CD14-positive monocyte (primary cell): ENCODE results near the gene CPLX4. TPM values are rescaled to one million over a fixed set of nuclear protein-coding genes. Genes with fewer than 3 reads are reported as not detected.

Source experiments
- DNase-seq, 3 donors: peaks; one replicate each; pipeline ENCODE4 v3.0.0-alpha.2; 2011 to 2022
- H2AFZ ChIP-seq: 2 replicates; pipeline ENCODE4 v1.6.0; 2012; ENCODE audit warnings: mild to moderate bottlenecking, low read depth, low read length, inconsistent platforms; ENCODE audit not compliant: insufficient read depth, poor library complexity, severe bottlenecking
- H3K27ac ChIP-seq, 2 donors: 1 replicate in 1 of 2; 2 replicates in 1 of 2; pipeline ENCODE4 v1.5.1; 2012 to 2013; ENCODE audit warnings: low read length in 2 of 2, control low read depth in 1 of 2, inconsistent platforms in 1 of 2, low read depth in 1 of 2, mild to moderate bottlenecking in 1 of 2
- H3K27me3 ChIP-seq, 2 donors: one replicate each; pipeline versions ENCODE4 v1.6.0 to v1.6.1; 2011 to 2013; ENCODE audit warnings: low read length in 2 of 2; ENCODE audit not compliant: control insufficient read depth in 2 of 2, insufficient read depth in 2 of 2
- H3K36me3 ChIP-seq, 2 donors: replicated peaks in 1 of 2; 1 replicate in 1 of 2; 2 replicates in 1 of 2; pipeline versions ENCODE4 v1.5.1 to v1.6.1; 2012 to 2013; ENCODE audit warnings: low read length in 2 of 2, control low read depth in 1 of 2, inconsistent platforms in 1 of 2, mild to moderate bottlenecking in 1 of 2; ENCODE audit not compliant: insufficient read depth in 2 of 2, control insufficient read depth in 1 of 2
- H3K4me1 ChIP-seq, 2 donors: 1 replicate in 1 of 2; 2 replicates in 1 of 2; pipeline versions ENCODE4 v1.5.1 to v1.6.1; 2012 to 2013; ENCODE audit warnings: low read length in 2 of 2, control low read depth in 1 of 2, inconsistent platforms in 1 of 2, mild to moderate bottlenecking in 1 of 2, moderate library complexity in 1 of 2; ENCODE audit not compliant: insufficient read depth in 2 of 2, control insufficient read depth in 1 of 2
- H3K4me2 ChIP-seq: replicated peaks from 2 replicates; pipeline ENCODE3; 2012; ENCODE audit warnings: low read length, moderate library complexity, mild to moderate bottlenecking; ENCODE audit not compliant: poor library complexity, severe bottlenecking; ENCODE audit errors: extremely low read depth
- H3K4me3 ChIP-seq, 3 experiments: fragments of 200-600 bp in 1 of 3; sonication (generic) in 1 of 3; replicated peaks in 1 of 3; 1 replicate in 2 of 3; 2 replicates in 1 of 3; pipeline ENCODE4 v1.5.1; 2011 to 2013; ENCODE audit warnings: low read length in 3 of 3, mild to moderate bottlenecking in 3 of 3, control low read depth in 2 of 3, low read depth in 2 of 3, inconsistent platforms in 1 of 3, moderate library complexity in 1 of 3
- H3K79me2 ChIP-seq: 2 replicates; pipeline ENCODE4 v1.6.0; 2012; ENCODE audit warnings: mild to moderate bottlenecking, control low read depth, inconsistent platforms, low read length, moderate library complexity; ENCODE audit not compliant: insufficient read depth
- H3K9ac ChIP-seq: 2 replicates; pipeline ENCODE4 v1.6.0; 2017; ENCODE audit warnings: low read length, mild to moderate bottlenecking; ENCODE audit not compliant: insufficient read depth, poor library complexity, severe bottlenecking
- H3K9me3 ChIP-seq, 2 donors: replicated peaks in 1 of 2; 1 replicate in 1 of 2; 2 replicates in 1 of 2; pipeline versions ENCODE4 v1.5.1 to v1.6.1; 2012 to 2013; ENCODE audit warnings: low read length in 2 of 2, control low read depth in 1 of 2; ENCODE audit not compliant: control insufficient read depth in 1 of 2, insufficient read depth in 1 of 2
- H4K20me1 ChIP-seq: 2 replicates; pipeline ENCODE4 v1.6.0; 2012; ENCODE audit warnings: mild to moderate bottlenecking, low read length, control low read depth, moderate library complexity; ENCODE audit not compliant: insufficient read depth
- H3K27ac Mint-ChIP-seq, 7 donors: one replicate each; pipeline ENCODE4 v1.8.0; 2020; ENCODE audit warnings: mild to moderate bottlenecking in 7 of 7, mixed read lengths in 7 of 7, moderate library complexity in 6 of 7, inconsistent platforms in 2 of 7
- H3K27me3 Mint-ChIP-seq, 3 donors: one replicate each; pipeline ENCODE4 v1.8.0; 2021 to 2022; ENCODE audit warnings: low read depth in 3 of 3, mild to moderate bottlenecking in 3 of 3, mixed read lengths in 3 of 3, moderate library complexity in 3 of 3, inconsistent platforms in 1 of 3
- H3K36me3 Mint-ChIP-seq, 2 donors: one replicate each; pipeline ENCODE4 v1.8.0; 2020; ENCODE audit warnings: mixed read lengths in 2 of 2, inconsistent platforms in 1 of 2, mild to moderate bottlenecking in 1 of 2
- H3K4me1 Mint-ChIP-seq: one replicate; pipeline ENCODE4 v1.8.0; 2020; ENCODE audit warnings: mild to moderate bottlenecking, mixed read lengths
- H3K4me3 Mint-ChIP-seq, 2 donors: one replicate each; pipeline ENCODE4 v1.8.0; 2020; ENCODE audit warnings: mild to moderate bottlenecking in 2 of 2, mixed read lengths in 2 of 2, moderate library complexity in 1 of 2
- H3K9me3 Mint-ChIP-seq, 7 donors: one replicate each; pipeline ENCODE4 v1.8.0; 2020 to 2022; ENCODE audit warnings: mixed read lengths in 7 of 7, mild to moderate bottlenecking in 6 of 7, moderate library complexity in 6 of 7, inconsistent platforms in 2 of 7
- CTCF ChIP-seq: fragments of 200-600 bp; IDR thresholded peaks from one replicate; pipeline ENCODE4 v1.8.0; 2022; ENCODE audit warnings: antibody characterized with exemption, mild to moderate bottlenecking
- WGBS: methylation state at CpG from one replicate; pipeline ENCODE4 v1.1.5; 2013; ENCODE audit warnings: missing lambda C conversion rate; ENCODE audit not compliant: insufficient coverage; 5-methylcytosine and 5-hydroxymethylcytosine counted together
- intact Hi-C, 2 donors: fragments of 100-400 bp; cut with micrococcal nuclease; formaldehyde crosslinking; loops; one replicate each; pipeline versions ENCODE4 v1.15.0 to v1.15.1; 2023
- polyA plus RNA-seq, 3 donors: library from polyadenylated mRNA; depleted of rRNA in 1 of 3; unstranded in 2 of 3; stranded (reverse) in 1 of 3; fragments of 300-500 nt in 2 of 3; fragments of >200 nt in 1 of 3; fragmentation: Illumina TruSeq in 2 of 3; gene quantifications; 1 replicate in 2 of 3; 2 replicates in 1 of 3; pipeline ENCODE4 v1.2.3, GENCODE V29; 2012 to 2021

The CPLX4 gene
- polyA plus RNA-seq, 3 donors, result not detected

DNA sequence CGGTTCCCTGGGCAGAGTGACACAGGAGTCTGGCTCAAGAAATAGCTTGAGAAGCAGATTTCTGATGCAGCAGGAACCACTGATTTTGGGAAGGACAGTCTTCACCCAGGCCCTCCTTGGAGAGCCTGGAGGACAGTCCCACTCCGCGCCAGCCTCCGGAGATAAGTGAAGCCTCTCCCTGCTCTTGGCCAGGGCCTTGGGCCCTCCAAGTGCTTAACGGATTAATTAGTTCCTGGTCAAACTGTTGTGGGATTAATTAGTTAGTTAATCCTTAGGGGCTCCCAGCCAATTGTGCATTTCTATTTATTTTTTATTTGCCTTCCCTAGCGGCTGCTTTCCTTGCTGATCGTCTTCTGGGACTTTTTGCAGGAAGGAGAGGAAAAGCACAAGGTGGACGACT lies 19.6 kb downstream of the CPLX4 start:
- H3K4me3 Mint-ChIP-seq, result no peak overlapping the region

GRCh38 chr18:59293317-59293716 lies 25.1 kb downstream of the CPLX4 start:
- Histone ChIP-seq H3K27ac (no peak overlapping the region), H3K4me1 (no peaks in the 10 kb centered on the region), H4K20me1 (no peaks in the 10 kb centered on the region), H3K9me3 (no peaks in the 10 kb centered on the region), H3K36me3 (no peaks in the 10 kb centered on the region), H3K9ac (no peak overlapping the region), H3K4me2 (no peak overlapping the region), H2AFZ (no peak overlapping the region), H3K79me2 (no peaks in the 10 kb centered on the region), H3K27me3 (peaks cover 5 to 11% of the 10 kb centered on the region in 2 donors), H3K4me3 (no peak overlapping the region)
- DNase-seq, result no peak
- peaks cover 3 to 14% (median 13%) of the 10 kb centered on the region in 3 donors for H3K27me3 Mint-ChIP-seq
- no peaks in the 10 kb centered on the region for H3K4me1 Mint-ChIP-seq
- no peaks in the 10 kb centered on the region for H3K36me3 Mint-ChIP-seq
- no peak overlapping the region for H3K4me3 Mint-ChIP-seq
- intact Hi-C loops, result no loop called here
- peaks cover 0 to 5% (median 0%) of the 10 kb centered on the region in 7 donors for H3K9me3 Mint-ChIP-seq
- TF ChIP-seq CTCF, result no peak
- H3K27ac Mint-ChIP-seq, result no peak overlapping the region

More for the DNA sequence above, 19.6 kb downstream of the CPLX4 start:
- H3K9me3 ChIP-seq, result no peaks in the 10 kb centered on the region
- no peaks in the 10 kb centered on the region for H3K79me2 ChIP-seq
- peaks cover 0 to 2% of the 10 kb centered on the region in 2 donors for H3K27me3 ChIP-seq
- no peak overlapping the region for H3K27ac Mint-ChIP-seq
- no peak overlapping the region for H3K4me3 ChIP-seq
- intact Hi-C loops, result no loop called here
- peaks cover 3 to 12% (median 7%) of the 10 kb centered on the region in 3 donors for H3K27me3 Mint-ChIP-seq
- no peaks in the 10 kb centered on the region for H4K20me1 ChIP-seq
- no peaks in the 10 kb centered on the region for H3K36me3 Mint-ChIP-seq
- 86% methylated on average over 7 of the region's 8 CpGs for WGBS
- H3K4me1 ChIP-seq, result no peaks in the 10 kb centered on the region
- no peak overlapping the region for H3K4me2 ChIP-seq
- no peak overlapping the region for H3K27ac ChIP-seq
- no peak for DNase-seq
- no peak for TF ChIP-seq CTCF
- no peak overlapping the region for H3K9ac ChIP-seq
- H3K4me1 Mint-ChIP-seq, result no peaks in the 10 kb centered on the region
- no peaks in the 10 kb centered on the region for H3K9me3 Mint-ChIP-seq
- H3K36me3 ChIP-seq, result no peaks in the 10 kb centered on the region
- H2AFZ ChIP-seq, result no peak overlapping the region
